Omental fat pad (tissue), 4 donors: ENCODE measurements around the gene DMRT3. TPM values are rescaled to one million over a fixed set of nuclear protein-coding genes. Genes with fewer than 3 reads are reported as not detected.

Experiments
- ATAC-seq: fragments of 150-250 bp; one replicate; pipeline ENCODE4 v1.9.1; 2016; ENCODE audit warnings: mild to moderate bottlenecking, moderate library complexity; ENCODE audit not compliant: low FRiP score
- DNase-seq: peaks from one replicate; pipeline ENCODE4 v3.0.0-alpha.2; 2019; ENCODE audit warnings: low spot score
- total RNA-seq, 4 donors: library from RNA; depleted of rRNA; stranded (reverse); fragments of >200 nt; gene quantifications; one replicate each; pipeline ENCODE4 v1.1.0, GENCODE V29; 2016
- TF ChIP-seq, protein P1 (sequence below), 3 donors: fragments of 450-650 bp; IDR thresholded peaks; one replicate each; pipeline ENCODE4 v1.5.1; 2016 to 2017; ENCODE audit warnings: antibody characterized with exemption in 3 of 3, mild to moderate bottlenecking in 3 of 3, moderate library complexity in 2 of 3

The DMRT3 gene
- total RNA-seq, 4 donors from 2014 or later: 0.47 TPM; not detected in 3

DNA sequence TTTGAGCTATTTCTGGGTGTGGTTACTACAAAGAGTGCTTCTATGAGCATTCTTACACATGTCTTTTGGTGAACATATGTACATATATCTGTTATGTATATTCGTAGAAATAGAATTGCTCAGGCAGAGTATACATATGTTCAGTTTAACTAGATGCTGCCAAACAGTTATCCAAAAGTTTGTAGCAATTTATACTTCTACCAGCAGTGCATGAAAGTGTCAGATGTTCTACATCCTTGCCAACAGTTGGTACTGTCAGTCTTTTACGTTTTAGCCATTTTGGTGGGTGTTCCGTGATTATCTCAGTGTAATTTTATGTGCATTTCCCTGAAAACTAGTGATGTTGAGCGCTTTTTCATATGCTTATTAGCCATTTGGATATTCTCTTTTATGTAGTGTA is 37.8 kb downstream of the DMRT3 start:
- DNase-seq (no peak), ATAC-seq (no peak)

DNA sequence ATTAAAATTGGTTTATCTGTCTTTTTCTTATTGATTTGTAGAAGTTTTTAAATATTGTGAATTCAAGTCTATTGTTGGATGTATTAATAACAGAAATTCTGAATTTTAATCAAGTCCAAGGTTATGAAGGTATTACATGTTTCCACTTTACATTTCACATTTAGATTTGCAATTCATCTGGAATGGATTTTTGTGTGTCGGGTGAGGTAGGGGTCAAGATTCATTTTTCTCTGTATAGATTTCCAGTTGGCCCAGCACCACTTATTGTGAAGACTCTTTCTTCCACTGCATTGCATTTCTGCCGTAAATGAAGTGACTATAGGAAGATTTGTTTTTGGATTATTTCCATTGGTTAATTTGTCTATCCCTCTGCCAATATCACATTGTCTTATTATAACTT is 38.2 kb downstream of the DMRT3 start:
- DNase-seq (no peak), ATAC-seq (no peak)
- TF ChIP-seq, protein P1, sequence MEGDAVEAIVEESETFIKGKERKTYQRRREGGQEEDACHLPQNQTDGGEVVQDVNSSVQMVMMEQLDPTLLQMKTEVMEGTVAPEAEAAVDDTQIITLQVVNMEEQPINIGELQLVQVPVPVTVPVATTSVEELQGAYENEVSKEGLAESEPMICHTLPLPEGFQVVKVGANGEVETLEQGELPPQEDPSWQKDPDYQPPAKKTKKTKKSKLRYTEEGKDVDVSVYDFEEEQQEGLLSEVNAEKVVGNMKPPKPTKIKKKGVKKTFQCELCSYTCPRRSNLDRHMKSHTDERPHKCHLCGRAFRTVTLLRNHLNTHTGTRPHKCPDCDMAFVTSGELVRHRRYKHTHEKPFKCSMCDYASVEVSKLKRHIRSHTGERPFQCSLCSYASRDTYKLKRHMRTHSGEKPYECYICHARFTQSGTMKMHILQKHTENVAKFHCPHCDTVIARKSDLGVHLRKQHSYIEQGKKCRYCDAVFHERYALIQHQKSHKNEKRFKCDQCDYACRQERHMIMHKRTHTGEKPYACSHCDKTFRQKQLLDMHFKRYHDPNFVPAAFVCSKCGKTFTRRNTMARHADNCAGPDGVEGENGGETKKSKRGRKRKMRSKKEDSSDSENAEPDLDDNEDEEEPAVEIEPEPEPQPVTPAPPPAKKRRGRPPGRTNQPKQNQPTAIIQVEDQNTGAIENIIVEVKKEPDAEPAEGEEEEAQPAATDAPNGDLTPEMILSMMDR (IDR thresholded peaks at IDR 0.05): no peak

More for the DNA sequence above, 37.8 kb downstream of the DMRT3 start:
- TF ChIP-seq, protein P1 (IDR thresholded peaks at IDR 0.05): no peak

DNA sequence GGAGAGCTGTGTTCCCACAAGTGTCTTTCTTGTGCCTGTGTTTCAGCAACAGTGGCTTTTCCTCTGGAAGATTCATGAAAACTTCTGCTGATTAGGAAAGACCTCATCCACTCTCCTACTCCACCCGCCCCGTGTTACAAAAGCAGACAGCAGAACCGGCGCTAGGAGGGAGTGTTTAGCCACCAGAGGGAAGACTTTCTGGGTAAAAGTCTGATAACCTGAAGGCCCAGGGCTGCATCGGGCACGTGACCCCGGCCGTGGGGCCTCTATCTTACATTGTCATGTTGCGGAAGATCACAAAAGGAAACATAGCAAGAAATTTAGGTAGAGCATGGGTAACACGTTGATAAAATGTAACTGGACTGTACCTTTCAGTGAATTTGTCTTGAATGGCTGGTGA is 41.7 kb downstream of the DMRT3 start:
- ATAC-seq: no peak
- no peak for DNase-seq
- TF ChIP-seq, protein P1 (IDR thresholded peaks at IDR 0.05): no peak

DNA sequence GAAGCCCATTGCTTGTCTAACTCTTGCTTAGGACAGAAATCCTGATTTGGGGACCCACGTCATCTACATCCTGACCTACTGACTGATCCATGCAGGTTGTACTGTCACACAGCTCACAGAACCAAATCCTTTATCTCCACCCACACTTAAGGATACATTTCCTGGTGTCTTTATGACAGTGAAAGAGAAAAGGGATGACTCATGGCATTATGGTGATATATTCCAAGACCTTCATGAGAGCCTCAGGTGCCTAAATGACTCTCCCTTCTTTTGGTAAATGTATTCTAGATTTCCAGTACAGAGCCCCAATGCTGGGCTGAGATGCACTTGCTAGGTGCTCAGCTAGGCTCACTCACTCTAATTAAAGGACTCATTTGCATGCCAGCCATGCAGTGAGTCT is 47.7 kb downstream of the DMRT3 start:
- no peak for ATAC-seq

DNA sequence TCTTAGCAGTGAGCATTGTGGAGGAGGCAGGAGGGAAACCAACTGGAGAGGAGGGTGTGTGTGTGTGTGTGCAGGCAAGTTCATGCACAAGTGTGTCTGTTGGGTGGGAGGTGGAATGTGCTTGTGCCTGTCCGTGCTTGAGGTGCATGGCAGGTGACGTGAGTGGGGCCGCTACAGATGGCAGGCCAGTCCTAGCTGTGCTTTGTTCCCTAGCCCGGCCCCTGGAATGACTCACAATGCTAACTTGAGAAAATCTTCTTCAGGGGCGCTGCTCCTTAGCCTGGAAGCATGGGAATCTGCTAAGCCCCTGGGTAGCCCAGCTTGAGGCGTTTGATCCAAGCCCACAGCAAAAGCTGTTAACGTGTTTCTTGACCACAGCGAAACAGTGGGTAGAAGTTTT is 48.7 kb downstream of the DMRT3 start:
- DNase-seq: no peak
- no peak for ATAC-seq
- TF ChIP-seq, protein P1 (IDR thresholded peaks at IDR 0.05): no peak

More for the DNA sequence above, 47.7 kb downstream of the DMRT3 start:
- TF ChIP-seq, protein P1 (IDR thresholded peaks at IDR 0.05): no peak
- DNase-seq: no peak

DNA sequence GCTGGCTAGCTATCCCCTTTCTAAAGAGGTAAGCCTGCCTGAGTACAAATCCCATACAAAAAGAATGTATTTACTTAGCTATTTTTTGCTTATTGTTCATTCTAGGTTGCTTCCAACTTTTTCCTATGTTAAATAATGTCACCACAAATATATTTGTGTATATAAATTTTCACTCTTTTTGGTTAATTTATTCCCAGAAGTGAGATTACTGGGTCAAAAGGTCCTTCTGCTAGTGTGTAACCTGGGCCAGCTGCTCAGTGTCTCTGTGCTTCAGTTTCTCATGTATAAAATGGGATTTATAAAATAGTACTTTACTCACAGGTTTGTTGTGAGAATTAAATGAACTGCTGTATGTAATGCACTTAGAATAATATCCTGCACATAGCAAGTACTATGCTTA is 49.8 kb downstream of the DMRT3 start:
- no peak for DNase-seq
- TF ChIP-seq, protein P1 (IDR thresholded peaks at IDR 0.05): no peak
- ATAC-seq: no peak

DNA sequence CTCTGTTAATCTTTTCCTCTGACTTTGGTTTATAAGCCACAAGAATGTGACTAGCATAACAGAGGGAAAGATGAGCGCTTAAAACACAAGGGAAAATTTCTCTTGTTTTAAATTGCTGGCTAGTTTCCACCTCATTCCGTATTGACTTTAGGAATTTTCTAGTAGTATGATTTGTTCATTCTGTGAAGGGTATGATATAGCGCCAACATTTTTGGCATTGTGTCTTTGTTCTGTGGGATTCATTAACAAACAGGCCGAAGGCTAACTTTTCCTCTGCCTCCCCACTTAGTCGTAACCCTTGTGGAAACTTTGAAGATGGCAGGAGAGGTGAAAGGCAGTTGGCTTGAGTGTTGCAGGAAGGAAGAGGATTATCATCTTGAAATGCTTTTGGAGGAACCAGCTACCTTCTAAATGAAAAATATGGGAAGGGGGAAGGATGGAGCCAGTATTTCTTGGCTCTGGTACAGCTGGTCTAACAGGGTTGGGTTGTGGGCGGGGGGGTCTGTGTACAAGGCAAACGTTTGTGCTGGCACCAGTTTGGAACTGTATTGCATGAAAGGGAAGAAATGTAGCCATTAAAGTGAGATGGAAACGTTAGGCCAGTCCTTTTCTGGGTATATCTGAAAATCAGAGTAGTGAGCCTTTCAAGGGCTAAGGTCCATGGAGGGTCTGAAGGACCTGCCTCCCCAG is 52.2 kb downstream of the DMRT3 start:
- no peak for ATAC-seq
- TF ChIP-seq, protein P1 (IDR thresholded peaks at IDR 0.05): no peak
- no peak for DNase-seq
